ENCODE data around the gene SF3A1. TPM values are rescaled to one million over a fixed set of nuclear protein-coding genes. Genes with fewer than 3 reads are reported as not detected.

Gene SF3A1
- total RNA-seq, 1 experiment from 2014 or later: 272 TPM

DNA sequence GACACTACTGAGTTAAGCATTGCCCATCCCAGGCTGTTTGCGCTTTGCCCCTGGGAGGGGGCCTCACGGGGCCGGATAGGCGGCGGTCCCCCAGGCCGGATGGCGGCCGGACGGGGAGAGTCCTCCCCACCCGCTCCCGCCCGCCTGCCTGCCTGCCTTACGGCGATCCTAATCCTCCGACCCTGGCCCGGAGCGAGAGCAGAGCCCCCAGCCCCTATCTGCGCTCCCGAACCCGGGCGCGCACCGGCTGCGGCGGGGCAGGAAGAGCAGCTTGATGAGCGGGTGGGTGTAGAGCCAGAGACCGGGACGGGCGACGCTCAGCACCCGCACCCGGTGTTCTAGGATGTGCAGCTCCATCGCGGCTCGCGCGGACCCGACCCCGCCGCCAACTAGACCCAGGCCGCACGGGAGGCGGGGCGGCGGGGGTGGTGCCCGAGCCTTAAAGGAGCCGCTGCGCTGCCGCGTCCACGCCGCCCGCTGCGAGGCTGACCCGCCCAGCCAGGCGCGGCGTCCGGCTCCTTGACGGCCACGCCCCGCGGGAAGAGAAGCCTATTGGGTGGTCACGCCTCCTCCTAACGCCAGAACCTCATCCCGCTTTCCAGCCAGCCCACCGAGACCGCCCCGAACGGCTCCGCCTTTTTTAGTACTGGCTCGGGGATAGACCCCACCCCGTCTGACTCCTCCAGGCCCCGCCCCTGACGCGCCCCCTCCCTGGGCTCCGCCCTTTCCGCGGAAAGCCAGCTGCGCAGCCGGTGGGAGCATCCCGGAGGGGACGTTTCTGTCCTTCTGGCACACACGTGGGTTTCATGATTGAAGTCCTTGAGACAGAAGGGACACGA, 67.3 kb downstream of the SF3A1 start, which contains the start of gene CASTOR1:
Gene CASTOR1, minus strand, starts transcription at position 365 of the 839 bp plus-strand sequence. Its CDS starts 8 bp downstream, at position 357.
- ATAC-seq: peak; percentile 87
- peaks cover 11% of the 10 kb centered on the region for H3K4me1 Mint-ChIP-seq
- peak; percentile 99 for DNase-seq (ENCODE audit: low spot score)
- TF ChIP-seq FOXJ3 (CRISPR knock-in tag; IDR thresholded peaks at IDR 0.05; ENCODE audit: borderline replicate concordance) (no peak), ZNF121 (CRISPR knock-in tag; IDR thresholded peaks at IDR 0.05) (no peak), FOXK1 (CRISPR knock-in tag; IDR thresholded peaks at IDR 0.05) (0 out of 2 replicates have a peak, but pooled peaks have one; percentile 38), SP1 (CRISPR knock-in tag; conservative IDR thresholded peaks at IDR 0.05) (peak; percentile 92), NFYB (CRISPR knock-in tag; conservative IDR thresholded peaks at IDR 0.05; ENCODE audit: low read depth) (0 out of 2 replicates have a peak, but pooled peaks have one; percentile 28), ESRRA (CRISPR knock-in tag; IDR thresholded peaks at IDR 0.05; ENCODE audit: borderline replicate concordance) (no peak), ZNF232 (CRISPR knock-in tag; IDR thresholded peaks at IDR 0.05) (0 out of 2 replicates have a peak, but pooled peaks have one; percentile 66), ETV6 (CRISPR knock-in tag; IDR thresholded peaks at IDR 0.05) (0 out of 2 replicates have a peak, but pooled peaks have one; percentile 23)
- TF ChIP-seq, protein P1, sequence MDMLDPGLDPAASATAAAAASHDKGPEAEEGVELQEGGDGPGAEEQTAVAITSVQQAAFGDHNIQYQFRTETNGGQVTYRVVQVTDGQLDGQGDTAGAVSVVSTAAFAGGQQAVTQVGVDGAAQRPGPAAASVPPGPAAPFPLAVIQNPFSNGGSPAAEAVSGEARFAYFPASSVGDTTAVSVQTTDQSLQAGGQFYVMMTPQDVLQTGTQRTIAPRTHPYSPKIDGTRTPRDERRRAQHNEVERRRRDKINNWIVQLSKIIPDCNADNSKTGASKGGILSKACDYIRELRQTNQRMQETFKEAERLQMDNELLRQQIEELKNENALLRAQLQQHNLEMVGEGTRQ (CRISPR knock-in tag; IDR thresholded peaks at IDR 0.05): 0 out of 2 replicates have a peak, but pooled peaks have one; percentile 6
- TF ChIP-seq, protein P2, sequence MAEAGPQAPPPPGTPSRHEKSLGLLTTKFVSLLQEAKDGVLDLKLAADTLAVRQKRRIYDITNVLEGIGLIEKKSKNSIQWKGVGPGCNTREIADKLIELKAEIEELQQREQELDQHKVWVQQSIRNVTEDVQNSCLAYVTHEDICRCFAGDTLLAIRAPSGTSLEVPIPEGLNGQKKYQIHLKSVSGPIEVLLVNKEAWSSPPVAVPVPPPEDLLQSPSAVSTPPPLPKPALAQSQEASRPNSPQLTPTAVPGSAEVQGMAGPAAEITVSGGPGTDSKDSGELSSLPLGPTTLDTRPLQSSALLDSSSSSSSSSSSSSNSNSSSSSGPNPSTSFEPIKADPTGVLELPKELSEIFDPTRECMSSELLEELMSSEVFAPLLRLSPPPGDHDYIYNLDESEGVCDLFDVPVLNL (CRISPR knock-in tag; IDR thresholded peaks at IDR 0.05; ENCODE audit: borderline replicate concordance, low read depth): no peak
- TF ChIP-seq, protein P3, sequence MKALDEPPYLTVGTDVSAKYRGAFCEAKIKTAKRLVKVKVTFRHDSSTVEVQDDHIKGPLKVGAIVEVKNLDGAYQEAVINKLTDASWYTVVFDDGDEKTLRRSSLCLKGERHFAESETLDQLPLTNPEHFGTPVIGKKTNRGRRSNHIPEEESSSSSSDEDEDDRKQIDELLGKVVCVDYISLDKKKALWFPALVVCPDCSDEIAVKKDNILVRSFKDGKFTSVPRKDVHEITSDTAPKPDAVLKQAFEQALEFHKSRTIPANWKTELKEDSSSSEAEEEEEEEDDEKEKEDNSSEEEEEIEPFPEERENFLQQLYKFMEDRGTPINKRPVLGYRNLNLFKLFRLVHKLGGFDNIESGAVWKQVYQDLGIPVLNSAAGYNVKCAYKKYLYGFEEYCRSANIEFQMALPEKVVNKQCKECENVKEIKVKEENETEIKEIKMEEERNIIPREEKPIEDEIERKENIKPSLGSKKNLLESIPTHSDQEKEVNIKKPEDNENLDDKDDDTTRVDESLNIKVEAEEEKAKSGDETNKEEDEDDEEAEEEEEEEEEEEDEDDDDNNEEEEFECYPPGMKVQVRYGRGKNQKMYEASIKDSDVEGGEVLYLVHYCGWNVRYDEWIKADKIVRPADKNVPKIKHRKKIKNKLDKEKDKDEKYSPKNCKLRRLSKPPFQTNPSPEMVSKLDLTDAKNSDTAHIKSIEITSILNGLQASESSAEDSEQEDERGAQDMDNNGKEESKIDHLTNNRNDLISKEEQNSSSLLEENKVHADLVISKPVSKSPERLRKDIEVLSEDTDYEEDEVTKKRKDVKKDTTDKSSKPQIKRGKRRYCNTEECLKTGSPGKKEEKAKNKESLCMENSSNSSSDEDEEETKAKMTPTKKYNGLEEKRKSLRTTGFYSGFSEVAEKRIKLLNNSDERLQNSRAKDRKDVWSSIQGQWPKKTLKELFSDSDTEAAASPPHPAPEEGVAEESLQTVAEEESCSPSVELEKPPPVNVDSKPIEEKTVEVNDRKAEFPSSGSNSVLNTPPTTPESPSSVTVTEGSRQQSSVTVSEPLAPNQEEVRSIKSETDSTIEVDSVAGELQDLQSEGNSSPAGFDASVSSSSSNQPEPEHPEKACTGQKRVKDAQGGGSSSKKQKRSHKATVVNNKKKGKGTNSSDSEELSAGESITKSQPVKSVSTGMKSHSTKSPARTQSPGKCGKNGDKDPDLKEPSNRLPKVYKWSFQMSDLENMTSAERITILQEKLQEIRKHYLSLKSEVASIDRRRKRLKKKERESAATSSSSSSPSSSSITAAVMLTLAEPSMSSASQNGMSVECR (CRISPR knock-in tag; IDR thresholded peaks at IDR 0.05; ENCODE audit: borderline replicate concordance): no peak
- TF ChIP-seq, protein P4, sequence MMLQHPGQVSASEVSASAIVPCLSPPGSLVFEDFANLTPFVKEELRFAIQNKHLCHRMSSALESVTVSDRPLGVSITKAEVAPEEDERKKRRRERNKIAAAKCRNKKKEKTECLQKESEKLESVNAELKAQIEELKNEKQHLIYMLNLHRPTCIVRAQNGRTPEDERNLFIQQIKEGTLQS (CRISPR knock-in tag; conservative IDR thresholded peaks at IDR 0.05): no peak
- TF ChIP-seq, protein P5, sequence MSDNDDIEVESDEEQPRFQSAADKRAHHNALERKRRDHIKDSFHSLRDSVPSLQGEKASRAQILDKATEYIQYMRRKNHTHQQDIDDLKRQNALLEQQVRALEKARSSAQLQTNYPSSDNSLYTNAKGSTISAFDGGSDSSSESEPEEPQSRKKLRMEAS (CRISPR knock-in tag; IDR thresholded peaks at IDR 0.05): peak; percentile 47; the same call in 1 of the 2 replicates
- TF ChIP-seq, protein P6, sequence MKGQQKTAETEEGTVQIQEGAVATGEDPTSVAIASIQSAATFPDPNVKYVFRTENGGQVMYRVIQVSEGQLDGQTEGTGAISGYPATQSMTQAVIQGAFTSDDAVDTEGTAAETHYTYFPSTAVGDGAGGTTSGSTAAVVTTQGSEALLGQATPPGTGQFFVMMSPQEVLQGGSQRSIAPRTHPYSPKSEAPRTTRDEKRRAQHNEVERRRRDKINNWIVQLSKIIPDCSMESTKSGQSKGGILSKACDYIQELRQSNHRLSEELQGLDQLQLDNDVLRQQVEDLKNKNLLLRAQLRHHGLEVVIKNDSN (CRISPR knock-in tag; IDR thresholded peaks at IDR 0.05): peak; percentile 8; the same call in 1 of the 2 replicates
- TF ChIP-seq, protein P7, sequence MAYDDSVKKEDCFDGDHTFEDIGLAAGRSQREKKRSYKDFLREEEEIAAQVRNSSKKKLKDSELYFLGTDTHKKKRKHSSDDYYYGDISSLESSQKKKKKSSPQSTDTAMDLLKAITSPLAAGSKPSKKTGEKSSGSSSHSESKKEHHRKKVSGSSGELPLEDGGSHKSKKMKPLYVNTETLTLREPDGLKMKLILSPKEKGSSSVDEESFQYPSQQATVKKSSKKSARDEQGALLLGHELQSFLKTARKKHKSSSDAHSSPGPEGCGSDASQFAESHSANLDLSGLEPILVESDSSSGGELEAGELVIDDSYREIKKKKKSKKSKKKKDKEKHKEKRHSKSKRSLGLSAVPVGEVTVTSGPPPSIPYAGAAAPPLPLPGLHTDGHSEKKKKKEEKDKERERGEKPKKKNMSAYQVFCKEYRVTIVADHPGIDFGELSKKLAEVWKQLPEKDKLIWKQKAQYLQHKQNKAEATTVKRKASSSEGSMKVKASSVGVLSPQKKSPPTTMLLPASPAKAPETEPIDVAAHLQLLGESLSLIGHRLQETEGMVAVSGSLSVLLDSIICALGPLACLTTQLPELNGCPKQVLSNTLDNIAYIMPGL (CRISPR knock-in tag; IDR thresholded peaks at IDR 0.05): peak; percentile 26; the same call in 1 of the 2 replicates
- no peaks in the 10 kb centered on the region for H3K9me3 Mint-ChIP-seq
- H3K4me3 Mint-ChIP-seq: peak within 1 kb of the TSS; percentile 80
- no peaks in the 10 kb centered on the region for H3K36me3 Mint-ChIP-seq
- ChIA-PET CTCF (interaction anchor here (0.5 to 6.3 kb wide), 26 partner anchors 11 to 600 kb away, joined by 3 to 193 read pairs (median 10); partner anchors contain the start of genes CCDC157, LIF, MTFP1 and RNF215), POLR2A (interaction anchor here (0.5 to 2.1 kb wide), 10 partner anchors 9 to 1896 kb away, joined by 3 to 11 read pairs (median 5); partner anchors contain the start of genes CCDC157, RNF215, SF3A1 and TBC1D10A)
- H3K27me3 Mint-ChIP-seq (ENCODE audit: low read depth): peaks cover 3% of the 10 kb centered on the region
- peak within 1 kb of the TSS; percentile 93 for H3K27ac Mint-ChIP-seq
